GM12892 (cell line): ENCODE results near the gene LCP1.
A peak's percentile ranks its signal among the peaks of the same experiment; 100 is the strongest.

Experiments used
- DNase-seq: peaks from one replicate; pipeline ENCODE4 v3.0.0; 2011; ENCODE audit not compliant: insufficient read length
- FAIRE-seq: peaks from 2 replicates; lab custom pipeline; 2011; peaks lifted over from hg19 to GRCh38; lab: Jason Lieb, UNC
- POLR2A ChIP-seq: IDR thresholded peaks from 2 replicates; pipeline ENCODE4 v1.6.1; 2011; ENCODE audit warnings: low read depth, low read length, control low read depth
- POLR2AphosphoS5 ChIP-seq: IDR thresholded peaks from 2 replicates; pipeline ENCODE4 v1.6.1; 2011; ENCODE audit warnings: low read depth, low read length, control low read depth
- TAF1 ChIP-seq: IDR thresholded peaks from 2 replicates; pipeline ENCODE4 v1.6.1; 2011; ENCODE audit warnings: low read depth, mild to moderate bottlenecking, control low read depth, low read length, borderline replicate concordance

The LCP1 gene

GRCh38 chr13:46179491-46179908 lies 2.5 kb downstream of the LCP1 start:
- DNase-seq = no peak
- FAIRE-seq = peak; percentile 87
- TF ChIP-seq POLR2AphosphoS5 (no peak), TAF1 (no peak), POLR2A (0 out of 2 replicates have a peak, but pooled peaks have one; percentile 9)

DNA sequence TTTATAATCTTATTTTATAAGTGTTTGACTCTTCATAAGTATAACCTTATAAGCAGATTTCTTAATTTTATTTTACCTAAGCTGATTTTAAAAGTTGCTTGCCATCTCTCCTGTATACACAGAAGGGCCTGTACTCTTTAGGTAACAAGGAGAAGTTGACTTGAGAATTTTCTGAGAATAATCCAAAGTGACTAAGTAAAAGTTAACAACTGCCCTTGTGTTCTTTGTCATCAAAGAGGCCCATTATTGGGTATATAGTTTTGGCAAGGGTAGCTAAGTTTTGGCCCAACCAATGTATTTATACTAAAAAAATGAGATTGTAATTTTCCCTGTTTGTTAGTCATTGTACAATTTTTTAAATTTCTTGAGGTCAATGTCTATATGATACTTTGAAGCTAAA lies 3.2 kb downstream of the LCP1 start:
- FAIRE-seq = no peak
- TF ChIP-seq POLR2AphosphoS5 (no peak), TAF1 (no peak), POLR2A (no peak)
- DNase-seq = no peak

GRCh38 chr13:46178143-46178542 lies 3.8 kb downstream of the LCP1 start:
- FAIRE-seq = peak; percentile 33
- TF ChIP-seq POLR2AphosphoS5 = no peak
- no peak for TF ChIP-seq POLR2A
- DNase-seq = no peak

GRCh38 chr13:46176756-46177155 lies 5.2 kb downstream of the LCP1 start:
- DNase-seq (no peak), FAIRE-seq (peak; percentile 94)
- TF ChIP-seq POLR2AphosphoS5 (peak; percentile 85), POLR2A (peak; percentile 67), TAF1 (no peak)

DNA sequence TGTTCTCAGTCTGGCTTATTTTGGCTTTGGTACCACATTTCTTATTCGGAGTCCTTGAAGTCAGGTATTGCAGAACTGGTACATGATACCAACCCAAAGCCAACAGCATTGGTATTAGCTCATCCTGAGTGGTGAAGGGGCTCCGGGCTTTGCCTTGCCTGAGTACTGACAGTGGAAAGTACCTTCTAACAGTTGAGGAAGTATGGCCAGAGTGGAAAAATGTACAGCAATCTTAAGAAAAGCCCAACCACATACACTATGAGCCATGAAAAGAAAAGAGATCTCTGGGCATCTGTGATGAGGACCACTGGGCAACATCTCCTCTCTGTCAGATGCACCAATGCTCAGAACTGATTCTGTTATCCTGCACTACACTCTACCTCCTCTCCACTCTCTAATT lies 8.3 kb downstream of the LCP1 start:
- FAIRE-seq (peak; percentile 90), DNase-seq (no peak)
- TF ChIP-seq POLR2AphosphoS5 = peak; percentile 65
- TF ChIP-seq POLR2A = peak; percentile 22; the same call in 1 of the 2 replicates
- no peak for TF ChIP-seq TAF1

GRCh38 chr13:46172531-46172991 lies 9.4 kb downstream of the LCP1 start:
- no peak for DNase-seq
- FAIRE-seq = peak; percentile 91
- peak; percentile 65 for TF ChIP-seq POLR2A
- peak; percentile 69; the same call in 1 of the 2 replicates for TF ChIP-seq POLR2AphosphoS5
- no peak for TF ChIP-seq TAF1

GRCh38 chr13:46171739-46172138 lies 10.2 kb downstream of the LCP1 start:
- TF ChIP-seq POLR2A (no peak), POLR2AphosphoS5 (peak; percentile 65), TAF1 (no peak)
- no peak for DNase-seq
- no peak for FAIRE-seq

GRCh38 chr13:46171217-46171616 lies 10.8 kb downstream of the LCP1 start:
- no peak for DNase-seq
- peak; percentile 33; the same call in 1 of the 2 replicates for TF ChIP-seq POLR2AphosphoS5
- TF ChIP-seq TAF1 = no peak
- TF ChIP-seq POLR2A = no peak
- peak; percentile 93 for FAIRE-seq

DNA sequence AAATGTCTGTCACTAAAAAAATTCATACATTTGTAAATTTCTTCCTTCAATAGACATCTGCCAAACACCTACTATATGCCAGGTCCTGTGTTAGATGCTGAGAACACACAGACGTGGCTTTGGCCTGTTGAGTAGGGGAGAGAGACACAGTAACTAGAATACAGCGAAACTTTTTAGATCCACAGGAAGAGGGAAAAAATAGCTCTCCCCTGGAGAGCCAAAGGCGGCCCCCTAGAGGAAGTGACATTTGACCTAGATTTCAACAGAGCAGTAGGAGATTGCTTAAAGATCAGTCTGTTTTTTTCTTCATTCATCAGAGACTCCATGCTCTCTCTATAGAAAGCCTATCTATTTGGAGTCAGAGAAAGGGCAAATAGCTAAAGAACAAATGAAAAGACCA lies 11.3 kb downstream of the LCP1 start:
- peak; percentile 51 for FAIRE-seq
- TF ChIP-seq TAF1 (no peak), POLR2AphosphoS5 (no peak), POLR2A (no peak; the same call in none of the 2 replicates)
- DNase-seq = no peak

GRCh38 chr13:46170268-46170667 lies 11.7 kb downstream of the LCP1 start:
- FAIRE-seq (peak; percentile 24), DNase-seq (no peak)
- TF ChIP-seq POLR2A (peak; percentile 59), TAF1 (no peak), POLR2AphosphoS5 (no peak; the same call in 1 of the 2 replicates)

DNA sequence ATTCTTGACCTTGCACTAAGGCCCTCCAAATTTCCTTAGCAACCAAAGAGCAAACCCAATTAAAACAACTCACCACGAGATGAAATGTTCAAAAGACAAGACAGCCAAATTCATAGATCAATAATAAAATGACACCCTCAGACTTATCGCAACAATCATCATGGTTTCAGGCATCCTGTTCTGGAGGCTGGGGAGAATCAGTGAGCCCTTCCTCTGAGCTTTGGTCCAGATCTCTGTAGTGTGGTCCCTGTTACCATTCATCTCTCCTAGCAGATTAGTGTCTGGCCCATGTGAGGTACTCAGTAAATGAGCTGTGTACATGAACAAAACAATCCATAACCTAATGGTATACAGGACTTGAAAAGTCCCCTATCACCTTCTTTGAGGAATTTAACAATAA lies 12.2 kb downstream of the LCP1 start:
- no peak for TF ChIP-seq TAF1
- TF ChIP-seq POLR2AphosphoS5 = no peak
- no peak for TF ChIP-seq POLR2A

DNA sequence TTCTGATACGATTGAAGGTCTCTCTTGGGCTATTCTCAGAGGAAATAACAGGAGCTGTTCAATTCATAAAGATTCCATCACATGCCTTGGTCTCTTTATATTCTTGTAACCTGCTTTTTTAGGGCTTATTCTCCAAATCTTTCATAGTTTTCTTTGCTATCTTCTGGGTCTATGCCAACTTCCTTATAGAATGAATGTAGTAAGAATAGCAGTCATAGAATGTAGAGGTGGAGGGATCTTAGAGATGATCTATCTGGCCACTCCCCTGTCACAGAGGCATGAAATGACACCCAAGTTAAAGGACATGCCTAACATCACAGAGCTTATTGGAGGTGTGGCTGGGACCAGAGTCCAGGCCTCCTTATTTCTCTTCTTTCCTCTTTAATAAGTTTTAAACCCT lies 13.2 kb downstream of the LCP1 start:
- FAIRE-seq = no peak
- TF ChIP-seq POLR2A = no peak
- TF ChIP-seq TAF1 = no peak
- TF ChIP-seq POLR2AphosphoS5 = no peak
- DNase-seq = no peak

More for the DNA sequence above, 12.2 kb downstream of the LCP1 start:
- DNase-seq = no peak
- FAIRE-seq = peak; percentile 77

GRCh38 chr13:46168341-46168740 lies 13.6 kb downstream of the LCP1 start:
- peak; percentile 89 for TF ChIP-seq POLR2AphosphoS5
- peak; percentile 56; the same call in 1 of the 2 replicates for TF ChIP-seq TAF1
- TF ChIP-seq POLR2A = peak; percentile 86
- FAIRE-seq (peak; percentile 97), DNase-seq (no peak)
